Breast epithelium (tissue), 4 donors: Measurements from ENCODE around the gene UBL5. TPM values are rescaled to one million over a fixed set of nuclear protein-coding genes. Genes with fewer than 3 reads are reported as not detected.

Source experiments
- DNase-seq, 2 donors: peaks; one replicate each; pipeline ENCODE4 v3.0.0-alpha.2; 2019; ENCODE audit warnings: low spot score in 2 of 2
- H3K27ac ChIP-seq, 2 donors: fragments of 200-600 bp; sonication (generic) in 1 of 2; one replicate each; pipeline ENCODE4 v1.5.1; 2016 to 2019; ENCODE audit warnings: mild to moderate bottlenecking in 1 of 2
- H3K27me3 ChIP-seq, 2 donors: fragments of 200-600 bp; sonication (generic) in 1 of 2; one replicate each; pipeline versions ENCODE4 v1.5.1 to v1.6.0; 2017 to 2019; ENCODE audit warnings: control low read depth in 1 of 2, mild to moderate bottlenecking in 1 of 2
- H3K36me3 ChIP-seq: fragments of 200-600 bp; one replicate; pipeline ENCODE4 v1.5.1; 2019
- H3K4me1 ChIP-seq, 2 donors: fragments of 200-600 bp; sonication (generic); one replicate each; pipeline ENCODE4 v1.5.1; 2016 to 2019; ENCODE audit warnings: control low read depth in 1 of 2
- H3K4me3 ChIP-seq, 3 donors: fragments of 200-600 bp; sonication (generic); 1 replicate in 2 of 3; 2 replicates in 1 of 3; pipeline ENCODE4 v1.5.1; 2016 to 2019; ENCODE audit warnings: mild to moderate bottlenecking in 3 of 3, moderate library complexity in 2 of 3
- H3K9me3 ChIP-seq, 2 donors: fragments of 200-600 bp; sonication (generic) in 1 of 2; one replicate each; pipeline ENCODE4 v1.5.1; 2016 to 2019; ENCODE audit warnings: control low read depth in 1 of 2
- POLR2A ChIP-seq: fragments of 450-650 bp; IDR thresholded peaks from one replicate; pipeline ENCODE4 v1.6.1; 2016; ENCODE audit warnings: antibody characterized with exemption, mild to moderate bottlenecking, moderate library complexity
- POLR2AphosphoS5 ChIP-seq, 3 donors: sonication (generic); formaldehyde crosslinking; IDR thresholded peaks; one replicate each; pipeline ENCODE4 v1.6.1; 2017; ENCODE audit warnings: antibody characterized with exemption in 3 of 3
- intact Hi-C: fragments of 100-400 bp; cut with DNase I; formaldehyde crosslinking; loops from one replicate; pipeline ENCODE4 v1.15.1; 2023; ENCODE audit warnings: low total_unique reads
- total RNA-seq, 3 donors: library from RNA; depleted of rRNA; stranded (reverse); fragments of >200 nt; gene quantifications; one replicate each; pipeline ENCODE4 v1.1.0, GENCODE V29; 2016
- TF ChIP-seq, protein P1 (sequence below), 3 donors: fragments of 450-650 bp; IDR thresholded peaks; one replicate each; pipeline ENCODE4 v1.5.1; 2016 to 2017; ENCODE audit warnings: antibody characterized with exemption in 3 of 3, mild to moderate bottlenecking in 3 of 3, moderate library complexity in 3 of 3

Gene UBL5
- total RNA-seq, 3 donors from 2014 or later = 381 to 489 (median 475) TPM

- H3K27me3 ChIP-seq = no peaks in the 10 kb centered on the region
- H3K36me3 ChIP-seq = peaks cover 7% of the 10 kb centered on the region
- no peak for DNase-seq
- H3K4me3 ChIP-seq = no peak overlapping the region
- H3K4me1 ChIP-seq = no peaks in the 10 kb centered on the region
- H3K27ac ChIP-seq = no peak overlapping the region
- no peaks in the 10 kb centered on the region for H3K9me3 ChIP-seq
- no peak for TF ChIP-seq POLR2AphosphoS5 (IDR thresholded peaks at IDR 0.05)
- TF ChIP-seq, protein P1, sequence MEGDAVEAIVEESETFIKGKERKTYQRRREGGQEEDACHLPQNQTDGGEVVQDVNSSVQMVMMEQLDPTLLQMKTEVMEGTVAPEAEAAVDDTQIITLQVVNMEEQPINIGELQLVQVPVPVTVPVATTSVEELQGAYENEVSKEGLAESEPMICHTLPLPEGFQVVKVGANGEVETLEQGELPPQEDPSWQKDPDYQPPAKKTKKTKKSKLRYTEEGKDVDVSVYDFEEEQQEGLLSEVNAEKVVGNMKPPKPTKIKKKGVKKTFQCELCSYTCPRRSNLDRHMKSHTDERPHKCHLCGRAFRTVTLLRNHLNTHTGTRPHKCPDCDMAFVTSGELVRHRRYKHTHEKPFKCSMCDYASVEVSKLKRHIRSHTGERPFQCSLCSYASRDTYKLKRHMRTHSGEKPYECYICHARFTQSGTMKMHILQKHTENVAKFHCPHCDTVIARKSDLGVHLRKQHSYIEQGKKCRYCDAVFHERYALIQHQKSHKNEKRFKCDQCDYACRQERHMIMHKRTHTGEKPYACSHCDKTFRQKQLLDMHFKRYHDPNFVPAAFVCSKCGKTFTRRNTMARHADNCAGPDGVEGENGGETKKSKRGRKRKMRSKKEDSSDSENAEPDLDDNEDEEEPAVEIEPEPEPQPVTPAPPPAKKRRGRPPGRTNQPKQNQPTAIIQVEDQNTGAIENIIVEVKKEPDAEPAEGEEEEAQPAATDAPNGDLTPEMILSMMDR (IDR thresholded peaks at IDR 0.05) = no peak
- TF ChIP-seq POLR2A = no peak
- intact Hi-C loops = no loop called here
These were observed 20.9 kb upstream of the UBL5 start for GRCh38 chr19:9806803-9807202.

- DNase-seq = no peak
- Histone ChIP-seq H3K27me3 (no peaks in the 10 kb centered on the region), H3K27ac (no peak overlapping the region), H3K36me3 (peaks cover 7% of the 10 kb centered on the region), H3K4me3 (no peak overlapping the region), H3K4me1 (no peaks in the 10 kb centered on the region), H3K9me3 (no peaks in the 10 kb centered on the region)
- TF ChIP-seq POLR2A (no peak), POLR2AphosphoS5 (IDR thresholded peaks at IDR 0.05) (no peak)
- TF ChIP-seq, protein P1 (IDR thresholded peaks at IDR 0.05) = no peak
- intact Hi-C loops = no loop called here
These were observed 18.6 kb upstream of the UBL5 start for GRCh38 chr19:9808855-9809824.

GRCh38 chr19:9811139-9811538 is 16.6 kb upstream of the UBL5 start:
- no peaks in the 10 kb centered on the region for H3K4me1 ChIP-seq
- no peak overlapping the region for H3K4me3 ChIP-seq
- H3K36me3 ChIP-seq = peaks cover 7% of the 10 kb centered on the region
- no peak overlapping the region for H3K27ac ChIP-seq
- TF ChIP-seq POLR2AphosphoS5 (IDR thresholded peaks at IDR 0.05) = no peak
- TF ChIP-seq POLR2A = no peak
- TF ChIP-seq, protein P1 (IDR thresholded peaks at IDR 0.05) = no peak
- H3K9me3 ChIP-seq = no peaks in the 10 kb centered on the region
- intact Hi-C loops = no loop called here
- no peaks in the 10 kb centered on the region for H3K27me3 ChIP-seq
- no peak for DNase-seq

GRCh38 chr19:9818175-9818733 is 9.5 kb upstream of the UBL5 start:
- no peaks in the 10 kb centered on the region for H3K4me1 ChIP-seq
- intact Hi-C loops = loop anchor here (5.0 kb wide), 1 partner anchor 766 kb away; no protein-coding TSS in a partner anchor
- no peaks in the 10 kb centered on the region for H3K36me3 ChIP-seq

More at GRCh38 chr19:9818175-9818733, 9.5 kb upstream of the UBL5 start:
- no peaks in the 10 kb centered on the region for H3K9me3 ChIP-seq
- H3K27ac ChIP-seq = peak overlapping the region; percentile 94 to 96
- no peaks in the 10 kb centered on the region for H3K27me3 ChIP-seq
- peak overlapping the region; percentile 80 to 97 (median 92) for H3K4me3 ChIP-seq
- no peak for TF ChIP-seq POLR2A
- TF ChIP-seq POLR2AphosphoS5 (IDR thresholded peaks at IDR 0.05) = no peak
- TF ChIP-seq, protein P1 (IDR thresholded peaks at IDR 0.05) = no peak
- no peak for DNase-seq
